HG02759 (cell line): ENCODE results near the gene ANKMY1.

Experiments
- ATAC-seq: cut with Tn5 transposase; IDR thresholded peaks from one replicate; pipeline ENCODE4 v1.9.1; 2021; ENCODE audit warnings: mild to moderate bottlenecking, moderate library complexity; ENCODE audit not compliant: unreplicated experiment

Gene ANKMY1

DNA sequence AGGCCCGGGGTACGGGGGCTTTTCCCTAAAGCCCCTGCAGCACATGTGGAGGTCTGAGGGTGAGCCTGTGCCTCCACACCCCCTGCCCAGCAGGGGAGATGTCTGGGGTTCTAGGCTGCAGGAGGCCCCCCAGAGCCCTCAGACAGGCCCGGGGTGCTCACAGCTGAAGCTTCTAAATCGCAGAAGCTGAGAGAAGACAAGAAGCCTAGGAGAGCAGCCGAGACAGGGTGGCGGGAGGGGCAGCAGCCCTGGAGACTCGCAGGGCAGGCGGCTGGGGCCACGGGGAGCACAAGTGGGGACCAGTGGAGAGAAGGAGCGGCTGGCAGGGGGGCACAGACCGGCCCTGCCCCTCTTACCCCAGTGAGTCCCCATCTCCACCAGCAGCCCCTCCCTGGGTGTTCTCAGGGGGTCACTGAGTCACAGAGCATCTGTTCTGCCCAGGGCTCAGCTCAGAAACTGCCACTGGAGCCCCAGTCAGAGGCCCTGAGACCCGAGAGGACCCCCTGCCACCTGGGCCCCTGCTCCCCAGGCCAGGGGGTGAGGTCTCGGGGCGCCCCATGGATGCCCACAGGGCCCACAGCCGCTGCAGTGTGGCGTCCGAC lies 96.2 kb downstream of the ANKMY1 start:
- no peak for ATAC-seq

GRCh38 chr2:240460781-240461431 lies 96.9 kb downstream of the ANKMY1 start:
- no peak for ATAC-seq

DNA sequence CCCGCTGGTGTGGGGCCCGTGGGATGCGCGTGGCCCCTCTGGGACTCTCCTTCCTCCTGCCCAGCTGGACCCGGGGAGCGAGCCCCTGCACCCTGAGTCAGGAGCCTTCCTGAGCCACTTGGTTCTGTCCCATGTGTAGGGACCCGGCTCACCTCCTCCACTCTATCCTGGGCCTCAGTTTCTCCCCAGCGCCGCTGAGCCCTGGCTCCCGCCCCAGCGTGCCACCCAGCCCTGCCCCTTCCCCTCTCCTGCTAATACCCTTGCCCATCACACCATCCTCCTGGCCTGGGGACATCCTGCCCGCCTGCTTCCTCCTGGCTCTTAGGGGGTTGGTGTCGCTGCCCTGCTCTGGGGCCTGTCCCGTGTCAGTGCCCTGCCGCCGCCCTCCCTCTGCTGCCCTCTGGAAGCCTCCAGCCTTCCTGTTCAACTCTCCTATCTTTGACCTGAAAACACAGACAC lies 97.5 kb downstream of the ANKMY1 start:
- ATAC-seq: no peak

DNA sequence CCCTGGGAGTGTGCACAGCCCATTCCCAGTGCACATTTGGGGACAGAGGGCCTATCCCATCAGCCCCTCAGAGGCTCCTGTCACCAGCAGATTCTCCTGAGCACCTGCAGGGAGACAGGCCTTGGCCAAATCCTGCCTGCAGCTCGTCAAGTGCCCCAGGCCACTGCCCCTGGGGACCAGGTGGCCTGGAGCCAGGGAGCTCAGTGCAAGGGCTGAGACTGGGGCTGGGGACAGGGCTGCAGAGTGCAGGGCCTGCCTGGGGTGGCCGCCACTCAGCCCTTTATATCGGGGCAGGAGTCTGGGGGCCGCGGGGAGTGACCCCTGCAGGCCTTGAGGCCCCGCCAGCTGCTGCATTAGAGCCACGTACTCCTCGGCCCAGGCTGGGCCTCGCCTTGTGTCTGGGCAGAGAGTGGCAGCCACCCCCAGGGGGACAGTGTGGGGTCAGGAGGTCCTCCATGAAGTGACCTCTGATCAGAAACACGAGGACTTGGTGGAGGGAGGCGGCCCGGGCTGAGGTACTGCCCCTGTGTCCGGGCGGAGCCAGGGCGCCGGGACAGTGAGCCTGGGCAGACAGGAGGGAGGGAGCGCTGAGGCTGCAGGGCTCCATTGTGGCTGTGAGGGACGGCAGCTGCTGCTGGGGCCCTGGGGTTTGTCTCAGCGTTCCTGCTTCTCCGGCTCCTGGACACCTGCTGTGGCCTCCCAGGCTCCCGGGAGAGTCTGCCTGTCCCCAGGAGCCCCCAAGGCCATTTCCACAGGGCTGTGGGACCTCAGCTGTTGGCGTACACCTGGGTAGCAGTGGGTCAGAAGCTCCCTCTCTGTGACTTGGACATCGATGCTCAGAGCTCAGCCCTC lies 98.2 kb downstream of the ANKMY1 start:
- no peak for ATAC-seq

DNA sequence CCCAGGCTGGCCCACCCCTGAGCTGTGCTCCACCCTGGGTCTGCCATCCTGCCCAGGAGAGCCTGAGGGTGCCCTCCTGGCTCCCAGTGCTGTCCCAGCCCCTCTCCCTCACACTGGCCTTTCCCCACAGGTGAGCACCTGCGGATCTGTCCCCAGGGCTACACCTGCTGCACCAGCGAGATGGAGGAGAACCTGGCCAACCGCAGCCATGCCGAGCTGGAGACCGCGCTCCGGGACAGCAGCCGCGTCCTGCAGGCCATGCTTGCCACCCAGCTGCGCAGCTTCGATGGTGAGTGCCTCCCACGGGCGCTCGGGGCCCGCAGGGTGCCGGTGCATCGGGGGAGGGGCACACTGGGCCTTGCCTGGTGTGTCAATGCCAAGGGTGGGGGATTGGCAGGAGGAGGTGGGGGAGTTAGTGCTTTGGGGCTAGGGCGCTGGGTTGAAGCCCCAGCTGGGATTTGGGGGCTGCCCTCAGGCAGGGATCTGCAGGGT lies 98.8 kb downstream of the ANKMY1 start:
- no peak for ATAC-seq

DNA sequence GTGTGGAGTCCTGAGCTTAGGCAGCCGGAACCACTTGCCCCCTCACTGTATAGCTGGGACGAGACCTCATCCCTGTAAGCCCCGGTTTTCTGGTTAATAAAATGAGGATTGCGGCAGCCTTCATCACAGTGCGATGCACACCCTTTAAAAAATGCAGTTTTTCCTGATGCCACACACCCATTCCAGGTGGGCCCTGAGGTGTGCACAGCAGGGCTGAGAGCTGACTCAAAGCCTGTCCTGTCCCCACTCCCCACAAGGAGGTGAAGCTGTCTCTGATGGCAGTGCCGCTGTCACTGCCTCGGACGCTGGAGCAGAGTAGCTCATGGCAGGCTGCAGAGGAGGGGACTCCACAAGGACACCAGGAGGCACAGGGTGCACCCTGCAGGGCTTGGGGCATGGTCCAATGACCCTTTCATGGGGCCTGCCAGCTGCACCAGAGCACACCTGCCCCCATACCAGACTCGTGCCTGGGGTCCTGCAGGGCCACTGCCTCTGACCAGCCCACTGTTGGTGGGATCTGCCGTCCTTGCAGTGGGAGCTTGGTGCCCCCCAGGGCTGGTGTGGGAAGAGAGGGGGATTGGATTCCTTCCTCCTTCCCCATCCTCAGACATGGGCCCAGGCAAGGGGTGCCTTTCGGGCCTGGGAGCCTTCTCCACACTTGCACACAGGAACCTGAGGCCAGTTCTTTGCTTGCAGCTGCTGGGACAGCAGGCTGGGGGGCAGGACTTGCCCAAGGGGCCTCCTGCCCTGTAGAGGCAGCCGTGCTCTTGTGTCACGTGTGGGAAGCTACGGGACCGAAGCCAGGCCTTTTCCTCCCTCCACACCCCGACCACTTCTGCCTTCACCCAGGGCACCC lies 99.5 kb downstream of the ANKMY1 start:
- no peak for ATAC-seq

DNA sequence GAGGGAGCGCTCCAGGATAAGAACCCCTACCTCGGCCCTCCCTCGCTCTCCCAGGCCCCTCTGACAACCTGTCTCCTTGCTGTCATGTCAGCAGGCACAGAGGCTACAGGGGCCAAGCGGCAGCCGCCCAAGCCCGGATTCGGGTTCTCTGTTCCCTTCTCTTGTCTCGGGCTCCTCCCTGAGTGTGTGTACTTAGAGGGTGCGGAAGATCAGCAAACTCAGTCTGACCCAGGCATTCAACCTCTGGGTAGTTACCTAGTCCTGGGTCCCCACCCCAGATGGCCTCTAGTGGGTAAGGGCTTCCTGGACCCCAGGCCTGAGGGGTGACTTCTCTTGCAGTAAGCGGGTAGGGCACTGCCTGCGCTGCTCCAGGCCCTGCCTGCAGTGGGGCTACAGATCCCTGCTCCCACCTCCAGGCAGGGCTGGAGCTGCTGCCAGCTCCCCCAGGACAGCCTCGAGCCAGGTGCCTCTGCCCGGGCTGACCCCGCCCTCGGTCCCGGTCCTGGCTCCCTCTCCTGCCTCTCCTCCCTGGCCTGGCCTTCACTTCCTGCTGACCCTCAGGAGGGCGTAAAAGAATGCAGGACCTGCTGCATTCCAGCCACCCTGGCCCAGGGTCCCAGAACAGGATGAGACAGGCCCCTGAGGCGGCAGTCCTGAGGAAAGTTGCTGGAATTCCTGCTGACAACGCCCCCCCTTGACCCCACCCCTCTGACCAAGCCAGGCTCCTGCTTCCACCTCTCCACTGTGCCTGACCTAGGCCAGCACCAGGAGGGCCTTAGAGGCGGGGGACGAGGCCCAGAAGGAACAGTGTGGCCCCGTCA lies 100.4 kb downstream of the ANKMY1 start:
- ATAC-seq: no peak

GRCh38 chr2:240456447-240457222 lies 101.2 kb downstream of the ANKMY1 start:
- no peak for ATAC-seq

GRCh38 chr2:240455647-240456446 lies 101.9 kb downstream of the ANKMY1 start:
- ATAC-seq: no peak

DNA sequence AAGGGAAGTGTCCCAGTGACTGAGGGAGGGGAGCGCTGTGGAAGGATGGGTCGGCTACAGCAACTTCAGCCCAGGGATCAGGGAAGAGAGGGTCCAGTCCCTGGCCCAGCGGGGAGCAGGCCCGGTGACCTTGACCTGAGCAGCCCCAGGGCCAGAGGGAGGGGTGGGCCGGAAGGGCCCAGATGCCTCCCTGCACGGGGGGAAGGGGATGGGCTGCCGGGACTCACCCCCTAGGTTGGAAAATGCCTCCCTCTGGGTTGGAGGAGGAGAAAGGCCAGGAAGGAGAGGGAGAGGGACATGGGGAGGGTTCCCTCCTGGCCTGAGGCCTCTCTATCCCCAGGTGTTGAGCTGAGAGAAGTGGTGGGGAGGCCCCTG lies 102.5 kb downstream of the ANKMY1 start:
- ATAC-seq: no peak

DNA sequence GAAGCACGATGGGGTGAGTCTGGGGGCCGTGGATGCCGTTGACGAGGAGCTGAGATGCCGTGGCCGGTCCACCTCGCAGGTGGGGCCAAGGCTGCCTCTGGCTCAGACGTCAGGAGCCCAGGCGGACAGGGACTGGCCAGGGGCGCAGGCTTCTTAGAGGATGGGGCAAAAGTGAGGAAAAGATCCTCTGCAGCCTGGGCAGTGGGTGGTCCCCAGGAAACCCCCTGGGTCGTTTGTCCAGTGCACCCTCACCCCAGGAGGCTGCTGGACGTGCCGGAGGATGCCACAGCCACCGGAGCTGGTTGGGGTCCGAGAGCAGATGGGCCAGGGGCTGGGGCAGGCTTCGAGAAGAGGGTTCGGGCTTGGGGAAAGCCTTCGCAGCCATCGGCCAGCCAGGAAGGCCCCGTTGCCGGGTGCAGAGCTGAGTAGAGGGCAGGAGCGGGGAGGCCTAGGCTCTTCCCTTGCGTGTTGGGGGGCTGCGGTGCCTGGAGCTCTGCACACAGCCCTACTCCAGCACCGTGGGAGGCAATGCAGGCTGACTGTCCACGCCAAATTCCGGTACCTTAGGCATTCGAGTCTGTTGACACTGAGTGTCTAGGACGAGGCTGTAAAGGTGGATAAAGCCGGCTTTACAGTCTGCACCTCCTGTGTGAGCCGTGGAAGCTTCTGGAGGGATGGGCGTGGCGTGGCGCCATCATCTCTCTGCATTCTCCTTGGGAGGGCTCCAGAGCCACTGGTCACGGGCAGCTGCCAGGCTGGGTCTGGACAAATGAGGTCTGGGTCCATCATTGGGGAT lies 103.5 kb downstream of the ANKMY1 start:
- no peak for ATAC-seq

DNA sequence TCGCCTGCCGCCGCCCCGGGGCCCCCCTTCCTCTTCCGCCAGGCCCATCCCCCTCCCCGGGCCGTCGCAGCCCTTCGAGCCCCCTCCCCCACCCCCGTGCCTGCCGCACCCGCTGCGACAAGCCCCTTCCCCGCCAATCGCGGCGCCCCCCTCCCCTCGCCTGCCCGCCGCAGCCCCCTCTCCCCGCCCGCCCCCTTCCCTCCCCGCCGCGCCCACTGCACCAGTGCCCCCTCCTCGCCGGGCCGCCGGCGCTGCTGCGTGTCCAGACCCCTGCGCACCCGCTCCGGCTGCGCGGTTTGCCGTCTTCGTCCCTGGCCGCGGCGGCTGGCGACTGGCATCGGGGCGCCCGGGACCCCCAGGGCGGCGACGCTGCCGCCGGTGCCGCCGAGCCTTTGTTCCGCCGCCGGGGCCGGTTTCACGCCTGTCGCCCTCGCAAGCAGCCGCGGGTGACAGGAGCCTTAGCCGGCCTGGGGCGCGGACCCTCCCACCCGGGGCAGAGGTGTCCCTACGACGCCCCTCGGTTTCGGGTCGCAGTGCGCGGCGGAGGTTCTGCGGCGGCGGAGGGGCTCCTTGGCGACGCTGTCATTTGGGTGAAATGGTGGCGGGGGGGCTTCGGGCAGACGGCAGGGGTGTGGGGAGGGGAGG lies 104.2 kb downstream of the ANKMY1 start:
- ATAC-seq: no peak

DNA sequence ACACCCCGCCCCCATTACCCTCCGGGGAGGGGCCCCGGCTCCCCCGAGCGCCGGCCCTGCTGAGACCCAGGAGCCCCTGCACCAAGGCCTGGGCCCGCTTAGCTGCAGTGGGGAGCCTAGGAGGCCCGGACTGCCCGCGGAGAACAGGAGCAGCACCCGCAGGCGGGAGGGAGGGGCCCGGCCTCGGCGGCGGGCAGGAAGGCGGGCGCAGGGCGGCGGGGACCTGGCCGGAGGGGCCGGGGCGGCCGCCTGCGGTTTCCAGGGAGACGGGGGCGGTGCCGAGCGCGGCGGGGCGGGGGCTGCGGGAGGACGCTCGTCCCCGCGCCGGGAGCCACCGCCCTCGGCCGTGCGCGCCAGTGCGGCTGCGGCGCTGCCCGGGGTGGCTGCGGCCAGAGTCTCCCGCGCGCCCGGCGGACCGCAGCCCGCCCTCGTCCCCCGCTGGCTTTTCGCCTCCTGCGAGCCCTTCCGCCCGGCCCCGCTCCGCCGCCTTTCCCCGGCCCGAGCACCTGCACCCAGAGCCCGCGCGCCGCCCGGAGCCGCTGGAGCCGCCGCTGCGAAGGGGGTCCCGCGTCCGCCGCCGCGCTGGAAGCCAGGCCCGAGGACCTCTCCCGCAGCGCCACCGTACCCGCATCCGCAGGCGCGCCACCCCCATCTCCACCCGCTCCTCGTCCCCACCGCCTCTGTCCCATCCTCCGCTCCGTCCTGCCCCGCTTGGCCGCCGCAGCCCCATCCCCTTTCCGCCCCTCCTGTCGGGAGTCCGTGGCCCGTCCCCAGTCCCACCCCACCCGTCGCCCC lies 105.1 kb downstream of the ANKMY1 start:
- ATAC-seq: no peak

DNA sequence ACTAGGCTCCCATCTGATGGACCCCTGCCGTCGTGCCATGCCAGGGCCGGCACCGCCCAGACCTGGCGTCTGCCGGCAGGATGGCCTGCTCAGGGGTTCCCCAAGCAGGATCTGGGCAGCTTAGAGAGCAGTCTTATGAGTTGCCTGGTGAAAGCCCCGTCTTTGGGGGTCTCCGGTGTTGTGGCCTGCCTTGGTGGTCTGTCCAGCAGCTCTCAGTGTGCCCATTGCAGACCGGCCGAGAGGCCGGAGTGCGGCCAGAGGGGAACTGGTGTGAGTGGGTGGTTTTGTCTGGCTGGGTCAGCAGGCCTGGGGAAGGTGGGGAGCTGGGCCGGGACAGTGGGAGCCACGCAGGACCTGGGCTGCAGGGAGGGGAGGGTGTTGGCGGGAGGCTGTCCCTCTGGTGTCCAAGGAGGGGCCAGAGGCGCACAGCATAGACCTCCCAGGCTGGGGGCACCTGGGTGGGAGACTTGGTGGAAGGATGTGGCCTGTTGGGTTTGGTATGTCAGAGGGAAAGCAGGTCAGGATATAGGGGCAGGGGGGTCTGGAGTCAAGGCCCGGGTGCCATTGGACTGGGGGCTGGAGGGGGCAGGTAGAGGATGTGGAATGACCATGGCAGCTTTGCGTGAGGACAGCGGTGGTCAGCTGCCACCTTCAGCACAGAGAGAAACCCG lies 105.9 kb downstream of the ANKMY1 start:
- ATAC-seq: no peak

GRCh38 chr2:240451108-240451611 lies 106.6 kb downstream of the ANKMY1 start:
- no peak for ATAC-seq
